ENCODE results near the gene ZBTB7C. TPM values are rescaled to one million over a fixed set of nuclear protein-coding genes. Genes with fewer than 3 reads are reported as not detected.

Gene ZBTB7C
- total RNA-seq, 1 donor from 2014 or later = 0.57 TPM

GRCh38 chr18:48408111-48408726 is 964 bp downstream of the ZBTB7C start:
- no peaks in the 10 kb centered on the region for H3K36me3 Mint-ChIP-seq (ENCODE audit: insufficient read depth)
- no peak for DNase-seq (ENCODE audit: low spot score, unreplicated experiment)
- H3K9me3 Mint-ChIP-seq (ENCODE audit: low read depth) = no peaks in the 10 kb centered on the region
- H3K4me3 Mint-ChIP-seq (ENCODE audit: low read depth) = peak overlapping the region; percentile 80
- TF ChIP-seq CTCF (IDR thresholded peaks at IDR 0.05; ENCODE audit: unreplicated experiment) = no peak
- peaks cover 72% of the 10 kb centered on the region for H3K27me3 Mint-ChIP-seq
- H3K27ac Mint-ChIP-seq = no peak overlapping the region
- peaks cover 8% of the 10 kb centered on the region for H3K4me1 Mint-ChIP-seq (ENCODE audit: low read depth)

GRCh38 chr18:48407358-48407757 is 1.8 kb downstream of the ZBTB7C start:
- H3K36me3 Mint-ChIP-seq (ENCODE audit: insufficient read depth) = no peaks in the 10 kb centered on the region
- no peak for TF ChIP-seq CTCF (IDR thresholded peaks at IDR 0.05; ENCODE audit: unreplicated experiment)
- peaks cover 8% of the 10 kb centered on the region for H3K4me1 Mint-ChIP-seq (ENCODE audit: low read depth)
- H3K4me3 Mint-ChIP-seq (ENCODE audit: low read depth) = peak overlapping the region; percentile 80
- no peak for DNase-seq (ENCODE audit: low spot score, unreplicated experiment)
- H3K27me3 Mint-ChIP-seq = peaks cover 73% of the 10 kb centered on the region
- H3K9me3 Mint-ChIP-seq (ENCODE audit: low read depth) = no peaks in the 10 kb centered on the region
- no peak overlapping the region for H3K27ac Mint-ChIP-seq

DNA sequence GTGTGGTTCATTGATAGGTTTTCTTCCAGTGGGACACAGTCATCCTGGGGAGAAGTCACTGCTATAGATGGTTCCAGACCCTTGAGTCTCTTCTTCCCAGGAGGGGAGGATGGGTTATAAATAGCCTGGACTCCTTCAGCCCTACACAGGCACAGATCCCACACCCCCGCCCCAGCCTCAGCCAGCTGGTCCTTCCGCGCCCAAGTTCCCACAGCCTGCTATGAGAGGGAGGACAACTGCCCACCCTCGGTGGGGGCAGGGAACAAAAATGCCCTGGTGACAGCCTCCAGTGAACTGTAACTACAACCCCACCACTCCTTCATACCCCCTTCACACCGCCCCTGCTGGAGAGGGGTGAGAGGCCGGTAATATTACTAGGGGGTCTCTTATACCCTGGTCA is 3.2 kb downstream of the ZBTB7C start:
- TF ChIP-seq CTCF (IDR thresholded peaks at IDR 0.05; ENCODE audit: unreplicated experiment) = no peak
- no peak overlapping the region for H3K4me3 Mint-ChIP-seq (ENCODE audit: low read depth)
- peaks cover 68% of the 10 kb centered on the region for H3K27me3 Mint-ChIP-seq
- peaks cover 7% of the 10 kb centered on the region for H3K4me1 Mint-ChIP-seq (ENCODE audit: low read depth)
- H3K36me3 Mint-ChIP-seq (ENCODE audit: insufficient read depth) = no peaks in the 10 kb centered on the region
- DNase-seq (ENCODE audit: low spot score, unreplicated experiment) = no peak
- H3K27ac Mint-ChIP-seq = no peak overlapping the region
- H3K9me3 Mint-ChIP-seq (ENCODE audit: low read depth) = no peaks in the 10 kb centered on the region

DNA sequence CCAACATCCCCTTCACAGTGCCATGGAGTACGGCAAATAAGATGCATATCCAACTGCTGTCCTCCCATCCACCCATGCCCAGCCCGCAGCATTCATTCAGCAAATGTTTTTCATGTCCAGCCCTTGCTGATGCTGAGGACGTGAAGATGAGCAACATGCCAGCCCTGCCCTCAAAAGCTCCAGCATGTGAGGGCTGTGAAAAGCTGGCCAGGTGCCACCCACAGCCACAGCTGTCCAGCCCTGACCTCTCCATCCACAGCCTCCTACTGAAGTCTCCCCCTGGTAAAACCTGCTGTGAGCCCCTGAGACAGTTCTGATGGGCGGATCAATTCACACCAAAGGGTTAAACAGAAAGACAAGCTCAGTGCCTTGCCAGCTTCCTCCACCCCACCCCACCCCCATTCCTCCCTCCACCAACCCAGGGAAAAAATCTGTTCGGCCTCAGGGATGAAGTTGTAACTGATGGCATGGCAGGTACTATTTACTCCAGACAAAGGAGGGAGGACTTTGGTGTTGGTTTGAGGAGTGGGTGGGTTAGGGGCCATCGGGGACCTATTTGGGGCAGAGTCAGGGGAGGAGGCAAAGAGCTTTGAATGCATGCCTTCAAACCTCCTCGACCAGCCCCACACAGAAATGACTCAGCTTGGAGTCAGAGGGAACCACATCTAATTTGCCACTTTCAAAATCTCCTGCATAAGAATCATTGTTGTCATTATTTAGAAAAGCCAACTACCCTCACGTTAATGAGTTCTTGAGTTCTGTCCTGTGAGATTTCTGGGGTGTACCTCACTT is 4.3 kb downstream of the ZBTB7C start:
- H3K9me3 Mint-ChIP-seq (ENCODE audit: low read depth) = no peaks in the 10 kb centered on the region
- H3K4me1 Mint-ChIP-seq (ENCODE audit: low read depth) = peaks cover 6% of the 10 kb centered on the region
- no peak for TF ChIP-seq CTCF (IDR thresholded peaks at IDR 0.05; ENCODE audit: unreplicated experiment)
- no peak overlapping the region for H3K27ac Mint-ChIP-seq
- DNase-seq (ENCODE audit: low spot score, unreplicated experiment) = no peak
- no peaks in the 10 kb centered on the region for H3K36me3 Mint-ChIP-seq (ENCODE audit: insufficient read depth)
- no peak overlapping the region for H3K4me3 Mint-ChIP-seq (ENCODE audit: low read depth)
- H3K27me3 Mint-ChIP-seq = peaks cover 72% of the 10 kb centered on the region

DNA sequence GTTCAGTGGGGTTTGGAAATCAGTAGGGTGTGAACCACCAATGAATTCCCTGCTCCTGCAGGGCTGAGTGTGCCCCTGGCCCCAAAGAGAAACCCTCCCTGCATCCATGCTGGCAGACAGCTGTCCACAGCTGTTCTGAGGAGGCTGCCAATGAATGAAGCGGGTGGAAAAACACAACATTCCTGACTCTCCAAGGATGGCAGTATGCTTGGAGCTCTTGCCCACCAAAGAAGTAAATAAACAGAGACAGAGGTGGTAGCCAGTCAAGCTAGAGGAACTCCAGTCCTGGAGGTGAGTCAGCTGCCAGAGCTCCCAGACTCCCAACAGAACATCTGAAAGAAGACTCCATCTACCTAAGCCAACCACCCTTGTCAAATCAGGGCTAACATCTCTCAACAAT is 6.2 kb downstream of the ZBTB7C start:
- no peak for TF ChIP-seq CTCF (IDR thresholded peaks at IDR 0.05; ENCODE audit: unreplicated experiment)
- H3K4me1 Mint-ChIP-seq (ENCODE audit: low read depth) = peaks cover under 1% of the 10 kb centered on the region
- H3K9me3 Mint-ChIP-seq (ENCODE audit: low read depth) = no peaks in the 10 kb centered on the region
- no peaks in the 10 kb centered on the region for H3K36me3 Mint-ChIP-seq (ENCODE audit: insufficient read depth)
- H3K27ac Mint-ChIP-seq = no peak overlapping the region
- DNase-seq (ENCODE audit: low spot score, unreplicated experiment) = no peak
- H3K4me3 Mint-ChIP-seq (ENCODE audit: low read depth) = no peak overlapping the region
- H3K27me3 Mint-ChIP-seq = peaks cover 75% of the 10 kb centered on the region

All from progenitor cell of endocrine pancreas (in vitro differentiated cells).